HG02623 (cell line): ENCODE results near the gene NCBP3.
"Not testable (repeated sequence)": the region's sequence is repeated elsewhere in the genome, so short reads cannot be mapped to it uniquely, and the experiment has no call there.

ENCODE experiments used
- ATAC-seq: cut with Tn5 transposase; IDR thresholded peaks from one replicate; pipeline ENCODE4 v1.9.1; 2021; ENCODE audit warnings: moderate library complexity; ENCODE audit not compliant: unreplicated experiment

The NCBP3 gene

GRCh38 chr17:3880983-3881382 lies 34.9 kb upstream of the NCBP3 start:
- no peak for ATAC-seq

DNA sequence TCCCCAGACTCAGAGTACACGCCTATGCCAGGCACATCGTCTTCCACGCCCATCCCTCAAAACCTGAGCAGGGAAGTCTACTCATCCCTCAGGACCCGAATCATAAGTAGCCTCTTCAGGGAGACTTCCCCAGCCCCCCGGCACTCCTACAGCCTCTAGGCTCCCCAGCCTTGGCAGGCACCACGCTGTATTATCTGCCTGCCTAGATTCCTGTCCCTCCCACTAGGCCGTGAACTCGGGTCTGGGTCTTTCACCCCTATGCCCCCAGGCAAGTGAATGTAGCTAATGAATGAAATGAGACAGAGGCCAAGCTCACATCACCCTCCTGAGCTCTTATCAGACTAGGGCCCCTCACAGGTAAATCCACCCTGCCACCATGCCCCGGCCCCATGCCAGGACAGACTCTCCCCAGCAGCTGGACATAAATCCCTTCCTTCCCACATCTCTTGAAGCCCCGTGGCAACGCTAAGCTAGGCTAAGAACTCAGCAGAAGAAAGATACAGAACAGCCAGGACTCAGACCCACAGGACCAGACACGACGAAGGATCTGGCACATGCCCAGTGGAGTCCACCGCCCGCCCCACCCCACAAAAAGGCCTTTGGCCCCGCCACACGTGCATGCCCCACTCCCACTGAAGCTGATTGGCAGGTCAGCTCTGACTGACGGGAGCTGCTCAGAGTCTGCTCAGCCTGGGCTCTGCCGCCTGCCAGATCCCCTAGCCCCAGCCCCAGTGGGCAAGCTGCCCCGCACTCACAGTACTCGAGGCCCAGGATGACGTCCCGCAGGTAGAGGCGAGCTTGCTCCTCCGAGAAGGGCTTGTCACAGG lies 33.8 kb upstream of the NCBP3 start:
- ATAC-seq = no peak

GRCh38 chr17:3879186-3879585 lies 33.1 kb upstream of the NCBP3 start:
- ATAC-seq = no peak

DNA sequence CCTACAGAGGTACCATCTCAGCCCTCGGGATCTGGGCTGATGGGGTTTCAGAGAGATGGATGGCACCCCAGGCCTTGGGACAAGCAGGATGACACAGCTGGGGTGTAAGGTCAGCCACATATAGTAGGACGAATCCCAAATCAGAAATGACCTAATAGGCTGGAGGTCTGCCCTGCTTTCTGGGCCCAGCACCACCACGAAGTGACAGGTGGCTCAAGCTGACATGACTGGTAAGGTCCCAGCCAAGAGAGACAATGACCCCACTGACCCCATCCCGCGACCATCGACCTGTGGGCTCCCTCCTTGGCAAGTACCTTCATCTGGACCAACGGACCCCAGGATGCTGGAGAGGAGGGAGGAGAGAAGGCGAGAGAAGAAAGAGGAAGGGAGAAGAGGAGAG lies 31.2 kb upstream of the NCBP3 start:
- no peak for ATAC-seq

GRCh38 chr17:3875317-3875716 lies 29.3 kb upstream of the NCBP3 start:
- no peak for ATAC-seq

DNA sequence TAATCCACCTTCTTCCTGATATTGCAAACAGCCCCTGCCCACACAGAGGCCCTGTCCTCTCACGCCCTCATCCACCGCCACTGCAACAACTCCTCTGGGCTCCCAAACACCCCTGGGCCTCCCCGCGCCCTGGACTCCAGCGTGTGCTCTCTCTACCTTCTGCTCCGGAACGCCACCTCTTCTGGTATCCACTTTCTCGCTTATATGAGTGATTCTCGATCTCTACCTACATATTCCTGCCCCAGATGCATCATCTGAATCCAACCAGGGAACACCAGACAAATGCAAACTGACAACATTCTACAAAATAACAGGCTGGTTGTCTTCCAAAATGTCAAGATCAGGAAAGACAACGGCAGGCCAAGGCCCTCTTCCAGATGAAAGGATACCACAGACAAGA lies 27.8 kb upstream of the NCBP3 start:
- ATAC-seq = no peak

DNA sequence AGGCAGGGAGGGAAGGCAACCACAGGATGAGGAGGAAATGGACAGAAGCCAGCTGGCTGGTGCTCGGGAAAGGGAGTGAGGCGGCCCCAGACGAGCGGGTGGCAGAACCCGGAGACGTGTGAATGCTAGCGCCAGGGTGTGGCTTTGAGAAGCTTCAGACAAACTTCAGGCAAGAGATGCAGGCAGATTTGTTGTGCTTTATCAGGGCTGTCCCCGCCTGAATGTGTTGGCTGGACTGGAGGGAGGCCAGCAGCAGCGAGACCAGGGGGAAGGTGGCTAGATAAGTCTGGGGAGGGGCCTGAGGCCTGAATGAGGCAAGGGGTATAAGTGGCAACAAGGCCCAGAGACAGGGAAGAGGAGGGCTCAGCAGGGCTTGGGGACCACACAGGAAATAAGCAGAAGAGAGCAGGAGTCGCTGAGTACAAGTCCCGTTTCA lies 24.8 kb upstream of the NCBP3 start:
- no peak for ATAC-seq

DNA sequence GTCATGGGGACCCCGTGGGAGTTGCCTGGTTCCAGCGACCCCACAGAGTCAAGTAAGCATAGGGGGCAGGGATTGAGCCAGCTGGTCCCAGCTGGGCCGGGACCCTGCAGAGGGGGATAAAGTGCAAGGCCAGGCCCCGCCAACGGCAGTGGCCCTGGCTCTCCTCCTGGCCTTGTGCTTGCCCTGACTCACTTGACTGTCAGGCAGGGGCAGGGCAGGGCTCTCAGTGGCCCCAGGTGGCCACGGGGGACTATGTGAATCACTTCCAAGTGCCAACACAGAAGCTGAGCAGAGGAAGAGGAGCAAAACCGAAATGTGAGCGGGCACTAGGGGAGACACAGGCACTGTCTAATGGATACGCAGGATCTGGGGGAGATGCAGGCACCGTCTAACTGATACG lies 21.6 kb upstream of the NCBP3 start:
- ATAC-seq = no peak

- no peak for ATAC-seq
Observed at GRCh38 chr17:3867106-3867505, 21.1 kb upstream of the NCBP3 start.

DNA sequence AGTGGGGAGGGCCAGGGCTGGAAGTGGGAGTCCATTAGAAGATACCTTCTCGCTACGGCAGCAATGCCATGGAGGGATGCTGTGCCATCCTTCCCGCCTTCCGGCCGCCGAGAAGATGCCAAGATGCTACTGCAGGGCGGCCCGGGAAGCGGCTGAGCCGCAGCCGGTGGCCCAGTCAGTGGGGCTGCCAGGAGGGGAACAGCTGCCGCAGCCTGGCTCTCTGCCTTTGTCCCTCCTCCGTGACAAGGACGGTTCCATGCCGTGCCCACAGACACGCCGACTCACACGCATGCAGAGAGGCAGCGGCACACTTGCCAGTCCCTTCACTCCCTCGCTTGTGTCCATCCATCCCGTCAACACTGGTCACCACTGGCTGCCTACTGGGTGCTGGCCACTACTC lies 20.2 kb upstream of the NCBP3 start:
- no peak for ATAC-seq

- no peak for ATAC-seq
Observed at GRCh38 chr17:3865176-3865575, 19.1 kb upstream of the NCBP3 start.

DNA sequence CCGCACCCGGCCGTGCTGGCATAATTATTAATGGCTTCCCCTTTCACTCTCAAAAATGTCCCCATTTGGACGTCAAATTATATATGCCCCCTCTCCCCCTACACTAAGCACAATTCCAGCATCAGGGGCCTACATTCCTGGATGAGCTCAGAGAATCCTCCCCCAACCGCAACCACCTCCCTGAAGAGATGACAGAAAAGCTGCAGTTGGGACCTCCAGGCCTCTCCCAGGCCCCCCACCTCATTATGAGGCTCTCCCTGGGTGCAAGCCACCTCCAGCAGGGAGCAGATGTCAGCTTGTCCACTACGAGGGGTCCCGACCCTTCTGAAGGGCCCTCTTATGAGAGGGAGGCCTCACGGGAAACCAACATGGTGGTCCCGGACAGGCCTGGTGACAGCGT lies 18.5 kb upstream of the NCBP3 start:
- no peak for ATAC-seq

DNA sequence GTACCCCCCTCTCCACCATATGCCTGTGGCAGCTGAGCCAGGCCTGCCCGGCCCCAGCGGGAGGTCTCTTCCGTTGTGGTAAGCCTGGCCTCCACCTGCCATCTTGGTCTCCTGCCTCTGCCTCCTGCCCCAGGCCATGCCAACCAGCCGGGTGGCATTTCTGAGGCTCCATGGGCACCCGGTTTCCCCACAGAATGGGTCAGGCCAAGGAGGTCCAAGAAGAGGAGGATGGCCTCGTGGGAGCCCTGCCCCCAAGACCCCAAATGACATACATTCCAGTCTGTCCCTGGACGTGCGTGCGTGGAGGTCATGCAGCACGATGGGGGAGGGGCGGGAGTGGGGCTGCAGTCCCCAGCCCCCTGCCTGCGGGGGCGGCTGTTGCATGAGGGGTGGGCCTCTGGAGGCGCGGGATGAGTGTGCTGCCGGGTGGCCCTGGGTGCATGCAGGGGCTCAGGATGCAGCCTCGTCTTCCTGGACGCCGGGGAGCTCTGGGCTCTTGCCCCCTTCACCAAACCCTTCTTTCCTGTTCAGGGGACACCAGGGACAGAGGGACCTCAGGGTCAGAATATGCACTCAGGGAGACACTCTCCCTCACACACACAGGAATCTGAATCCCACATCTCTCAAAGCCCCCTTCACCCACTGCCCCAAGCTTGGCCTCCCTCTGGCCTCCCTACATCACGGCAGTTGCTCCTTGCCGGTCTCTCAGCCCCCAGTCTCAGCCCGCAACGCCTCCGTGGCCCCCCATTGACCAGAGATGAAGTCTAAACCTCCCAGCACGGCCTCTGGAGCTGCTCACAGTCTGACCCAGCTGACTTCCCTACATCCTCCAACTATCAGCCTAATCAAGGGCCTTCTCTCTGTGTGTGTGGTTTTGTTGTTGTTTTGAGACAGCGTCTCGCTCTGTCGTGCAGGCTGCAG lies 16.0 kb upstream of the NCBP3 start:
- ATAC-seq = no peak

DNA sequence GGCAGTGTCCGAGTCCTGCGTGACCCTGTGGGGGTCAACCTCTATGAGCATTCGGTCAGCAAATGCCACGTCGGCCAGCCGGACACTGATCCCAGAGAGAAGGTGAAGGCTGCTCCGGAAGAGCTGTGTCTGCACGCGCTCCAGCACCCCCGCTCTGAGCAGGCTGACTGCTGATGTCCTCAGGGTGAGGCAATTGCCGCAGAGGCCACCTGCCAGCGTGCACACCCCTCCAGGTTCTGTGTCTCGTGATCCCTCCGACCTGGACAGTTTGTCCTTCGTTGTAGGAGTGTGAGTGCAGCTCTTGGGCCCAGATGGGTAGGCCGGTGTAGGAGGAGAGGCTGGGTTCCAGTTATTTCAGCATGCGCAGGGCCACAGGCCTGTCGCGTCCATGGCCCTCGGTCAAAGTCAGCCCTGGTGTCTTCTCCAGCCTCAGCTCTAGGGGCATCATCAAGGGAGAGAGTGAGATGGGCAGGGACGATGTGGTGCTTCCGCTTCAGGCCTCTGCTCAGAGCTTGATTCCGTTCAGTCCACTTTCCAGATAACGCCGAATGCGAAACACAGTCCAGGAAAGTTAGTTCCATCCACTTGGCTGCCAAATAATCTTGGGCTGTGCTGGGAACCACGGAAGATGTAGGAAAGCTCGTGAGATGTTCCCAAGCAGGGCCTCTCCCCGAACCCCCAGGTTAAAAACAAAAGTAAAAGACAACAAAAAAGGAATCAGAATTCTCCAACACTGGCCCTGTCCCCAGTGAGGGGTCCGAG lies 15.1 kb upstream of the NCBP3 start:
- ATAC-seq = no peak

GRCh38 chr17:3859940-3860339 lies 13.9 kb upstream of the NCBP3 start:
- ATAC-seq = no peak

GRCh38 chr17:3857261-3858105 lies 11.4 kb upstream of the NCBP3 start:
- ATAC-seq = no peak

DNA sequence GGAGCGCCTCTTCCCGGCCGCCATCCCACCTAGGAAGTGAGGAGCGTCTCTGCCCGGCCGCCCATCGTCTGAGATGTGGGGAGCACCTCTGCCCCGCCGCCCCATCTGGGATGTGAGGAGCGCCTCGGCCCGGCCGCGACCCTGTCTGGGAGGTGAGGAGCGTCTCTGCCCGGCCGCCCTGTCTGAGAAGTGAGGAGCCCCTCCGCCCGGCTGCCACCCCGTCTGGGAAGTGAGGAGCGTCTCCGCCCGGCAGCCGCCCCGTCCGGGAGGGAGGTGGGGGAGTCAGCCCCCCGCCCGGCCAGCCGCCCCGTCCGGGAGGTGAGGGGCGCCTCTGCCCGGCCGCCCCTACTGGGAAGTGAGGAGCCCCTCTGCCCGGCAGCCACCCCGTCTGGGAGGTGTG lies 8.2 kb upstream of the NCBP3 start:
- ATAC-seq = not testable (repeated sequence)

DNA sequence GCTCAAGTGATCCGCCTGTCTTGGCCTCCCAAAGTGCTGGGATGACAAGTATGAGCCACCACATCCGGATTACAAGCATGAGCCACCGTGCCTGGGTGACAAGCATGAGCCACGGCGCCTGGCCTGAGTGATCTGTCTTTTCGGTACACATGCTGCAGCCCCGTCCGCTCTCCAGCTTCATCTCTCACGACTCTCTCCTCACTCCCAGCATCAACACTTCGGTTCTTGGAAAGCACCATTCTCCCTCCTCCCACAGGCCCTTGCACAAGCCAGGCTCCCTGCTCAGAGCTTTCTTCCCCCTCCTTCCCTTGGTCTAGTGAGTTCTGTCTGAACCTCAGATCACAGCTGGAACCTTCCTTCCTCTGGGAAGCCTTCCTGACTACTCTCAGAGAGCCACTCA lies 6.5 kb upstream of the NCBP3 start:
- ATAC-seq = no peak

DNA sequence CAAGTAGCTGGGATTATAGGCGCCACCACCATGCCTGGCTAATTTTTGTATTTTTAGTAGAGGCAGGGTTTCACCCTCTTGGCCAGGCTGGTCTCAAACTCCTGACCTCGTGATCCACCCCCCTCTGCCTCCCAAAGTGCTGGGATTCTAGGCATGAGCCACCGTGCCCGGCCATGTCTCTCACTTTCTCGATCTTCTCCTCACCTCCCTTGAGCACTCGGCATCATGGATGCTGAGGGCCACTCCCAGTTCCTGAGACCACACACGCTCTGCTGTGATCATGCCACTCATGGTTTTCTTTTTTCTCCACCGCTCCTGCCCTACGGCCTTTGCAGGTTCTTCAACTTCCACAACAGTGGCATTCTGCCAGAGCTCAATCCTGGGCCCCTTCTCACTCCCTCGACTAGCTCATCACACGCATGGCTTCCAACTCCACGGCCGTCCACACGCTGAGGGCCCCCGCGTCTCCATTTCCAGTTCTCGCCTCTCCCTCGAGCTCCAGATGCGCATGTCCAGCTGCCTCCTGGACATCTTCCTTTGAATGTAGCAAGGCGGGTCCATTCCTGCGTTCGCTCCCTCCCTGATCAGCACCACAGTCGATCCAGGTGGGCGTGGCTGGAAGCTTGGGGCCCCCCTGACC lies 5.5 kb upstream of the NCBP3 start:
- no peak for ATAC-seq
